ENCODE results near the gene APP.

Gene APP

DNA sequence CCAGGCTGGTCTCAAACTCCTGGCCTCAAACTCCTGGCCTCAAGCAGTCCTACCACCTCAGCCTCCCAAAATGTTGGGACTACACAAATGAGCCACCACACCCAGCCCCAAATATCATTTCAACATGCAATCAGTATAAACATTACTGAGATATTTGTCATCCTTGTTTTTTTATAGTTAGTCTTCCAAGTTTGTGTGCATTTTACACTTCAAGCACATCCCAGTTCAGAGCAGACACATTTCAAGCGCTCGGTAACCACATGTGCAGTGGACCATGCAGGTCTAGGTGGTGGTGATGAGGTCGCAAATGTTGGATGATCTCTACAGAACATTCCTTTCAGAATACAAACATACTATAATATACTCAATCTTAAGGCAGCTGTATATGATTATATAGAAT, 23.8 kb upstream of the APP start:
- Histone ChIP-seq H3K4me3 (no peak overlapping the region), H3K27ac (no peak overlapping the region)
- DNase-seq (ENCODE audit: low spot score), result no peak
- TF ChIP-seq, protein P1, sequence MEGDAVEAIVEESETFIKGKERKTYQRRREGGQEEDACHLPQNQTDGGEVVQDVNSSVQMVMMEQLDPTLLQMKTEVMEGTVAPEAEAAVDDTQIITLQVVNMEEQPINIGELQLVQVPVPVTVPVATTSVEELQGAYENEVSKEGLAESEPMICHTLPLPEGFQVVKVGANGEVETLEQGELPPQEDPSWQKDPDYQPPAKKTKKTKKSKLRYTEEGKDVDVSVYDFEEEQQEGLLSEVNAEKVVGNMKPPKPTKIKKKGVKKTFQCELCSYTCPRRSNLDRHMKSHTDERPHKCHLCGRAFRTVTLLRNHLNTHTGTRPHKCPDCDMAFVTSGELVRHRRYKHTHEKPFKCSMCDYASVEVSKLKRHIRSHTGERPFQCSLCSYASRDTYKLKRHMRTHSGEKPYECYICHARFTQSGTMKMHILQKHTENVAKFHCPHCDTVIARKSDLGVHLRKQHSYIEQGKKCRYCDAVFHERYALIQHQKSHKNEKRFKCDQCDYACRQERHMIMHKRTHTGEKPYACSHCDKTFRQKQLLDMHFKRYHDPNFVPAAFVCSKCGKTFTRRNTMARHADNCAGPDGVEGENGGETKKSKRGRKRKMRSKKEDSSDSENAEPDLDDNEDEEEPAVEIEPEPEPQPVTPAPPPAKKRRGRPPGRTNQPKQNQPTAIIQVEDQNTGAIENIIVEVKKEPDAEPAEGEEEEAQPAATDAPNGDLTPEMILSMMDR (IDR thresholded peaks at IDR 0.05), result no peak

DNA sequence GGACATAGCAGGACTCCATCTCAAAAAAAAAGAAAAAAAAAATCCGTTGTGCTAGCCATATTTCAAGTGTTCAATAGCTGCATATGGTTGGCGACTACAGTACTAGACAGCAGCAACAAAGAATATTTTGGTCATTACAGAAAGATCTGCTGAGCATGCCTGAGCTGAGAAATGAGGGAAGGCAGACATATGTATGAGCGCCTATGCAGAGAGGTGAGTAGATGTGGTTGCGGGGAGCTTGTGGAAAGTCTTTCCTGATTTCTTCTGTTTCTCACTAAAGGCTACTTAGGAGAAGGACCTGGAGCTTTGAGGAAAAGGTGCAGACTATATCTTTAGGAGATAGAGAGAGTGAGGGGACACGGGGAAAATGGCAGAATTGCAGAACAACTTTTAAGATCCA, 21.0 kb upstream of the APP start:
- TF ChIP-seq, protein P1 (IDR thresholded peaks at IDR 0.05), result no peak
- no peak overlapping the region for H3K4me3 ChIP-seq
- no peak overlapping the region for H3K27ac ChIP-seq
- no peak for DNase-seq (ENCODE audit: low spot score)

DNA sequence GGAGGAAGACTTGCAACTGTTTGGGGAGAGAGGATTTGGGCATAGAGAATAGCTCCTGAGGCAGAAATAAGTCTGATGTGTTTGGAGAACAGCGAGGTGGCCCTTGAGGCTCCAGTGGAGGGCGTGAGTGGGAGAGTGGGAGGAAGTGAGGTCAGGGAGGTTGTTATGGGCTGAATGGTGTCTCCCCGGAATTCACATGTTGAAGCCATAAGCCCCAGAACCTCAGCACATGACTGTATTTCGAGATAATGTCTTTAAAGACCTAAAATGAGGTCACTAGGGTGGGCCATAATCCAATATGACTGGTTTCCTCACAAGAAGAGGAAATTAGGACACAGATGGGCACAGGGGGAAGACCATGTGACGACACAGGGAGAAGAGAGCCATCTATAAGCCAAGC, 17.9 kb upstream of the APP start:
- Histone ChIP-seq H3K27ac (no peak overlapping the region), H3K4me3 (no peak overlapping the region)
- DNase-seq (ENCODE audit: low spot score), result no peak
- TF ChIP-seq, protein P1 (IDR thresholded peaks at IDR 0.05), result no peak

DNA sequence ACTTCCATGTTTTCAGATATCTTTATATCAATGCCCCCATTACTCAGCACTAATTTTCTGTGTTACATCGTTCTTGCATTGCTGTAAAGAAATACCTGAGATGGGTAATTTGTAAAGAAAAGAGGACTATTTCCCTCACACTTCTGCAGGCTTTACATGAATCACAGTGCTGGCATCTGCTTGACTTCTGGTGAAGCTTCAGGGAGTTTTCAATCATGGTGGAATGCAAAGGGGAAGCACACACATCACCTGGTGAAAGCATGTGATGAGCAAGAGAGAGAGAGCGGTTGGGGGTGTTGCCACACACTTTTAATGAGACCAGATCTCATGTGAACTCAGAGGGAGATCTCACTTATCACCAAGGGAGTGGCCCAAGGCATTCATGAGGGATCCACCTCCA, 14.9 kb upstream of the APP start:
- no peak for DNase-seq (ENCODE audit: low spot score)
- no peak overlapping the region for H3K4me3 ChIP-seq

DNA sequence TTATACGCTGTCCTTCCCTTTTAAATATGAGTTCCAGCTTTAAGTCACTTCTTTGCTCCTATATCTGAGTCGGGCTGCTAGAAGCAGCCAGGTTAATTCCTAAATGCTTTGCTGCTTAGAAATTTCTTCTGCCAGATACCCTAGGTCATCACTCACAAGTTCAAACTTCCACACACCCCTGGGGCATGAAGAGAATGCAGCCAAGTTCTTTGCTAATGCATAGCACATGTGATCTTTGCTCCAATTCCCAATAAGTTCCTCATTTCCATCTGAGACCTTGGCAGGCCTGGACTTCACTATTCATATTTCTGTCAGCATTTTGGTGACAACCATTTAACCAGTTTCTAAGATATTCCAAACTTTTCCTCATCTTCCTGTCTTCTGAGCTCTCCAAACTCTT, 14.5 kb upstream of the APP start:
- Histone ChIP-seq H3K4me3 (no peak overlapping the region), H3K27ac (no peak overlapping the region)
- DNase-seq (ENCODE audit: low spot score), result no peak
- TF ChIP-seq, protein P1 (IDR thresholded peaks at IDR 0.05), result no peak

More for the DNA sequence above, 14.9 kb upstream of the APP start:
- H3K27ac ChIP-seq, result no peak overlapping the region
- TF ChIP-seq, protein P1 (IDR thresholded peaks at IDR 0.05), result no peak

DNA sequence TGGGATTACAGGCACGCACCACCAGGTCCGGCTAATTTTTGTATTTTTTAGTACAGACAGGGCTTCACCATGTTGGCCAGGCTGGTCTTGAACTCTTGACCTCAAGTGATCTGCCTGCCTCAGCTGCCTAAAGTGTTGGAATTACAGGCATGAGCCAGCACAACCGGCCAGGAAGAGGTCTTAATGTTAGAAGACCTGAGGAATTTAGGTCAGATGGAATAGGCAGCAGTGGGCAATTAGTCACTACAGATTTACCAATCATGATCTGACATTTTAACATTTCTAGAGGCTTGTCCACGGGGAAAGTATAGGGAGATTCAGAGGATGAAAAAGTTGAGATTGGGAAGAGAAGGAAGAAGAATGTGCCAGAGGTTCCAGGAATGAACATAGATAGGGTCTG, 8.9 kb upstream of the APP start:
- H3K27ac ChIP-seq, result no peak overlapping the region
- no peak overlapping the region for H3K4me3 ChIP-seq
- TF ChIP-seq, protein P1 (IDR thresholded peaks at IDR 0.05), result no peak
- no peak for DNase-seq (ENCODE audit: low spot score)

DNA sequence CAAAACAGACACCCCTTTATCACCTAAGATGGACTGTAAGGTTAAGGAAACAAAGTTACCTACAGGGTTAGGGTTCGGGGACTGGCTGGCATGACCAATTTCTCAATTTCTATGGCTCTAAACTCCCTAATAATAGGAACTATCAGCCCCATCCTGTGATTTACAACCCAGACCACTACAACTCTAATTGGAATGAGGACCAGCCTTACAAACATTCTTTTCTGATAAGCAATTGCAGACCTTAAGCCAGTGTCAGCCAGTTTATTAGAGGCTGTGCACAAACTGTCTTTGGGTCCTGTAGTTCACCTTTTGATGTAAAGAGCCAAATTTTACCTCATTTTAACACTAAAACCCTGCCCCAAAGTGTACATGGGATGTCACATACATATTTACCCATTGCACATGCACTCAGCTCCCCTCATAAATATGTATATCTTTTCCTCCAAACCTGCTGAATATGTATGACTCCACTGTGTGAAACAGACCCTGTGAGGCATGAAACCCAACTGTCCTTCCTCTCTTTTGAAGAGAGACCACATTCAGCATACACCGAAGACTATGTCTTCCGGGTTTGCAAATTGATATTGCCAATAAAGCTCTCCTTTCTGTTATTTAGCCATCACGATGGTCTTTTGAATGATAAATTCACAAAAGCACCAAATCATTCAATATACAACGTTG, 7.3 kb upstream of the APP start:
- no peak for DNase-seq (ENCODE audit: low spot score)
- no peak overlapping the region for H3K4me3 ChIP-seq
- TF ChIP-seq, protein P1 (IDR thresholded peaks at IDR 0.05), result no peak
- H3K27ac ChIP-seq, result no peak overlapping the region
